ENCODE data around the gene ITFG1. TPM values are rescaled to one million over a fixed set of nuclear protein-coding genes. Genes with fewer than 3 reads are reported as not detected.

ITFG1 gene
- total RNA-seq, 4 donors from 2014 or later: 31.7 to 66.0 (median 38.1) TPM

GRCh38 chr16:47278306-47278970 lies 182.4 kb downstream of the ITFG1 start:
- H3K4me3 ChIP-seq (ENCODE audit: low read depth, poor library complexity, severe bottlenecking): no peak overlapping the region
- no peak for TF ChIP-seq CTCF (IDR thresholded peaks at IDR 0.05)
- no peak for TF ChIP-seq POLR2A (IDR thresholded peaks at IDR 0.05)
- WGBS, 2 donors: 95 to 96% methylated on average over 5 of the region's 5 CpGs
- no peak for DNase-seq (ENCODE audit: low spot score in 2 of 2)
- intact Hi-C loops (cut with DNase I; ENCODE audit: low total_unique reads): no loop called here

- intact Hi-C loops (cut with DNase I; ENCODE audit: low total_unique reads): no loop called here
- WGBS, 2 donors: 39 to 54% methylated on average over 1 of the region's 1 CpG
- TF ChIP-seq POLR2A (IDR thresholded peaks at IDR 0.05) (no peak), CTCF (IDR thresholded peaks at IDR 0.05) (no peak)
- no peak overlapping the region for H3K4me3 ChIP-seq (ENCODE audit: low read depth, poor library complexity, severe bottlenecking)
- no peak for DNase-seq (ENCODE audit: low spot score in 2 of 2)
Observed at GRCh38 chr16:47276522-47276921, 184.3 kb downstream of the ITFG1 start.

GRCh38 chr16:47262938-47263337 lies 197.9 kb downstream of the ITFG1 start:
- intact Hi-C loops (cut with DNase I; ENCODE audit: low total_unique reads): no loop called here
- DNase-seq (ENCODE audit: low spot score in 2 of 2): no peak
- 76 to 88% methylated on average over 2 of the region's 2 CpGs for WGBS, 2 donors
- H3K4me3 ChIP-seq (ENCODE audit: low read depth, poor library complexity, severe bottlenecking): no peak overlapping the region
- TF ChIP-seq POLR2A (IDR thresholded peaks at IDR 0.05): no peak
- no peak for TF ChIP-seq CTCF (IDR thresholded peaks at IDR 0.05)

GRCh38 chr16:47260503-47260902 lies 200.4 kb downstream of the ITFG1 start:
- WGBS, 2 donors: 88 to 90% methylated on average over 11 of the region's 11 CpGs
- DNase-seq (ENCODE audit: low spot score in 2 of 2): no peak
- intact Hi-C loops (cut with DNase I; ENCODE audit: low total_unique reads): no loop called here
- H3K4me3 ChIP-seq (ENCODE audit: low read depth, poor library complexity, severe bottlenecking): no peak overlapping the region
- TF ChIP-seq CTCF (IDR thresholded peaks at IDR 0.05): no peak
- TF ChIP-seq POLR2A (IDR thresholded peaks at IDR 0.05): no peak

- WGBS, 2 donors: 69 to 73% methylated on average over 2 of the region's 2 CpGs
Observed at GRCh38 chr16:47258874-47259461, 201.9 kb downstream of the ITFG1 start.

More at GRCh38 chr16:47258874-47259461, 201.9 kb downstream of the ITFG1 start:
- intact Hi-C loops (cut with DNase I; ENCODE audit: low total_unique reads): no loop called here
- DNase-seq (ENCODE audit: low spot score in 2 of 2): no peak
- no peak for TF ChIP-seq POLR2A (IDR thresholded peaks at IDR 0.05)
- no peak for TF ChIP-seq CTCF (IDR thresholded peaks at IDR 0.05)
- no peak overlapping the region for H3K4me3 ChIP-seq (ENCODE audit: low read depth, poor library complexity, severe bottlenecking)

Measured in lower leg skin (tissue), 4 donors.